HUES6 (cell line): Measurements from ENCODE around the gene SHISA5.

Experiments
- H3K27ac ChIP-seq: 2 replicates; pipeline ENCODE4 v1.7.0; 2013; ENCODE audit warnings: low read depth, mild to moderate bottlenecking, low read length, inconsistent platforms
- H3K27me3 ChIP-seq: 2 replicates; pipeline ENCODE4 v1.6.1; 2013; ENCODE audit warnings: low read length; ENCODE audit not compliant: control insufficient read depth, insufficient read depth
- H3K36me3 ChIP-seq: 2 replicates; pipeline ENCODE4 v1.6.1; 2013; ENCODE audit warnings: low read length; ENCODE audit not compliant: control insufficient read depth, insufficient read depth
- H3K4me1 ChIP-seq: 2 replicates; pipeline ENCODE4 v1.6.1; 2013; ENCODE audit warnings: low read length; ENCODE audit not compliant: control insufficient read depth, insufficient read depth
- H3K4me3 ChIP-seq: 2 replicates; pipeline ENCODE4 v1.5.1; 2013; ENCODE audit warnings: low read depth, low read length
- H3K9ac ChIP-seq: one replicate; pipeline ENCODE4 v1.6.1; 2013; ENCODE audit warnings: mild to moderate bottlenecking, low read length
- H3K9me3 ChIP-seq: 2 replicates; pipeline ENCODE4 v1.6.1; 2013; ENCODE audit warnings: low read depth, low read length; ENCODE audit not compliant: control insufficient read depth, insufficient read depth

Gene SHISA5

GRCh38 chr3:48518638-48519276, 14.8 kb upstream of the SHISA5 start:
- Histone ChIP-seq H3K4me3 (no peak overlapping the region), H3K36me3 (peaks cover 37% of the 10 kb centered on the region), H3K9ac (no peak overlapping the region), H3K9me3 (no peaks in the 10 kb centered on the region), H3K27ac (no peak overlapping the region), H3K27me3 (no peaks in the 10 kb centered on the region), H3K4me1 (no peaks in the 10 kb centered on the region)

- Histone ChIP-seq H3K9ac (no peak overlapping the region), H3K9me3 (no peaks in the 10 kb centered on the region), H3K4me3 (no peak overlapping the region), H3K27ac (no peak overlapping the region), H3K4me1 (no peaks in the 10 kb centered on the region), H3K27me3 (no peaks in the 10 kb centered on the region), H3K36me3 (peaks cover 31% of the 10 kb centered on the region)
Observed at GRCh38 chr3:48518069-48518468, 14.1 kb upstream of the SHISA5 start.

- H3K9me3 ChIP-seq: no peaks in the 10 kb centered on the region
- no peaks in the 10 kb centered on the region for H3K27me3 ChIP-seq
- no peak overlapping the region for H3K27ac ChIP-seq
- H3K4me3 ChIP-seq: no peak overlapping the region
- H3K36me3 ChIP-seq: peaks cover 24% of the 10 kb centered on the region
- no peak overlapping the region for H3K9ac ChIP-seq
- H3K4me1 ChIP-seq: no peaks in the 10 kb centered on the region
Observed at GRCh38 chr3:48516571-48516970, 12.6 kb upstream of the SHISA5 start.

GRCh38 chr3:48514431-48515227, 10.7 kb upstream of the SHISA5 start:
- Histone ChIP-seq H3K4me1 (peaks cover 3% of the 10 kb centered on the region; the same call in 1 of the 2 replicates), H3K9me3 (no peaks in the 10 kb centered on the region), H3K9ac (no peak overlapping the region), H3K27ac (no peak overlapping the region), H3K27me3 (no peaks in the 10 kb centered on the region), H3K36me3 (peaks cover 9% of the 10 kb centered on the region), H3K4me3 (no peak overlapping the region)

- Histone ChIP-seq H3K27ac (no peak overlapping the region), H3K27me3 (no peaks in the 10 kb centered on the region), H3K4me1 (peaks cover 16% of the 10 kb centered on the region), H3K9ac (no peak overlapping the region), H3K36me3 (no peaks in the 10 kb centered on the region), H3K9me3 (no peaks in the 10 kb centered on the region), H3K4me3 (no peak overlapping the region)
Observed at GRCh38 chr3:48511551-48511950, 7.6 kb upstream of the SHISA5 start.

- Histone ChIP-seq H3K4me3 (no peak overlapping the region), H3K27me3 (no peaks in the 10 kb centered on the region), H3K36me3 (no peaks in the 10 kb centered on the region), H3K9me3 (no peaks in the 10 kb centered on the region), H3K9ac (no peak overlapping the region), H3K4me1 (peaks cover 32% of the 10 kb centered on the region), H3K27ac (no peak overlapping the region)
Observed at GRCh38 chr3:48507256-48508061, 3.5 kb upstream of the SHISA5 start.

GRCh38 chr3:48505968-48506504, 2.1 kb upstream of the SHISA5 start:
- Histone ChIP-seq H3K9me3 (no peaks in the 10 kb centered on the region), H3K27ac (no peak overlapping the region), H3K9ac (no peak overlapping the region), H3K4me3 (no peak overlapping the region), H3K27me3 (no peaks in the 10 kb centered on the region), H3K4me1 (peaks cover 32% of the 10 kb centered on the region), H3K36me3 (0 out of 2 replicates have a peak, but pooled peaks cover 1% of the 10 kb centered on the region)

- Histone ChIP-seq H3K36me3 (peaks cover 10% of the 10 kb centered on the region), H3K9ac (no peak overlapping the region), H3K4me3 (no peak overlapping the region), H3K4me1 (peaks cover 32% of the 10 kb centered on the region), H3K27me3 (no peaks in the 10 kb centered on the region), H3K27ac (no peak overlapping the region), H3K9me3 (no peaks in the 10 kb centered on the region)
Observed at GRCh38 chr3:48505146-48505545, 1.2 kb upstream of the SHISA5 start.

GRCh38 chr3:48503401-48504050, 448 bp downstream of the SHISA5 start:
- H3K9me3 ChIP-seq: no peaks in the 10 kb centered on the region
- H3K27ac ChIP-seq: peak overlapping the region; percentile 75; the same call in 1 of the 2 replicates
- peak overlapping the region; percentile 81 for H3K4me3 ChIP-seq
- peaks cover 18% of the 10 kb centered on the region for H3K36me3 ChIP-seq
- H3K9ac ChIP-seq: peak overlapping the region; percentile 73
- peaks cover 23% of the 10 kb centered on the region for H3K4me1 ChIP-seq
- no peaks in the 10 kb centered on the region for H3K27me3 ChIP-seq

GRCh38 chr3:48502728-48503168, 1.2 kb downstream of the SHISA5 start:
- Histone ChIP-seq H3K27me3 (no peaks in the 10 kb centered on the region), H3K9ac (no peak overlapping the region), H3K9me3 (peaks cover 4% of the 10 kb centered on the region; the same call in 1 of the 2 replicates), H3K36me3 (peaks cover 25% of the 10 kb centered on the region), H3K4me3 (peak overlapping the region; percentile 81), H3K27ac (no peak overlapping the region), H3K4me1 (peaks cover 23% of the 10 kb centered on the region)
